Parathyroid adenoma (tissue), 2 donors: ENCODE measurements around the gene TNPO2.

Experiments
- H2AFZ ChIP-seq: fragments of 300-600 bp; sonication (generic); one replicate; pipeline ENCODE4 v1.7.0; 2017; ENCODE audit warnings: antibody characterized with exemption, mild to moderate bottlenecking
- H3K27ac ChIP-seq: fragments of 300-600 bp; sonication (generic); one replicate; pipeline ENCODE4 v1.7.0; 2017
- H3K27me3 ChIP-seq: fragments of 300-600 bp; sonication (generic); one replicate; pipeline ENCODE4 v1.7.0; 2017; ENCODE audit warnings: low read length; ENCODE audit not compliant: control insufficient read depth, insufficient read depth
- H3K36me3 ChIP-seq: fragments of 300-600 bp; sonication (generic); one replicate; pipeline ENCODE4 v1.7.0; 2017; ENCODE audit warnings: low read length; ENCODE audit not compliant: control insufficient read depth, insufficient read depth
- H3K4me1 ChIP-seq: fragments of 300-600 bp; sonication (generic); one replicate; pipeline ENCODE4 v1.7.0; 2017; ENCODE audit warnings: control low read depth
- H3K4me2 ChIP-seq: fragments of 300-600 bp; sonication (generic); one replicate; pipeline ENCODE4 v1.7.0; 2017; ENCODE audit warnings: low read length
- H3K4me3 ChIP-seq: fragments of 300-600 bp; sonication (generic); one replicate; pipeline ENCODE4 v1.7.0; 2017; ENCODE audit warnings: low read depth, low read length
- H3K79me2 ChIP-seq: fragments of 300-600 bp; sonication (generic); one replicate; pipeline ENCODE4 v1.7.0; 2017; ENCODE audit warnings: control low read depth
- H3K9ac ChIP-seq: fragments of 300-600 bp; sonication (generic); one replicate; pipeline ENCODE4 v1.7.0; 2017; ENCODE audit warnings: mild to moderate bottlenecking
- H3K9me3 ChIP-seq: fragments of 300-600 bp; sonication (generic); one replicate; pipeline ENCODE4 v1.7.0; 2017; ENCODE audit warnings: low read length; ENCODE audit not compliant: control insufficient read depth
- TF ChIP-seq, protein P1 (sequence below): fragments of 300-600 bp; sonication (generic); IDR thresholded peaks from one replicate; pipeline ENCODE4 v1.7.0; 2017; ENCODE audit warnings: antibody characterized with exemption, mild to moderate bottlenecking
- donor health status: primary hyperparathyroidism.

Gene TNPO2

DNA sequence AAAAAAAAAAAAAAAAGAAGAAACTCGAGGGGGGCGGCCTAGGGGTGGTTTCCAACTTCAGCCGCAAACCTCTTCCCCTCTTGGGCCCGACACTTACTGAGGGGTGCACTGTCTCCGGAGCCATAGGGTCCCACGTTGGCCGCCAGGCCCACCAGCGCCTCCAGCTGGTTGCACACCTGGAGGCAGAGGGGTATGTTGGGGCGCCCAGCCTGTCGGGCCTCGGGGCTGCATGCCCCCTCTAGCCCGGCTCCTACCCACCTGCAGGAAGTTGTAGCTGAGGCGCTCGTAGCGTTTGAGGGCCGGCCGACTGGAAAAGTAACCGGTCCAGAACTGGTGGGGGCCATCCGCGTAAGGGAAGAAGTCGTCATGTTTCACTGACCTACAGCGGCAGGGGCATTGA is 65.8 kb downstream of the TNPO2 start:
- Histone ChIP-seq H3K9me3 (no peaks in the 10 kb centered on the region), H3K79me2 (no peaks in the 10 kb centered on the region), H3K9ac (no peak overlapping the region), H3K4me1 (no peaks in the 10 kb centered on the region), H3K4me3 (no peak overlapping the region), H2AFZ (no peak overlapping the region), H3K4me2 (no peak overlapping the region), H3K36me3 (no peaks in the 10 kb centered on the region), H3K27ac (no peak overlapping the region), H3K27me3 (no peaks in the 10 kb centered on the region)
- TF ChIP-seq, protein P1, sequence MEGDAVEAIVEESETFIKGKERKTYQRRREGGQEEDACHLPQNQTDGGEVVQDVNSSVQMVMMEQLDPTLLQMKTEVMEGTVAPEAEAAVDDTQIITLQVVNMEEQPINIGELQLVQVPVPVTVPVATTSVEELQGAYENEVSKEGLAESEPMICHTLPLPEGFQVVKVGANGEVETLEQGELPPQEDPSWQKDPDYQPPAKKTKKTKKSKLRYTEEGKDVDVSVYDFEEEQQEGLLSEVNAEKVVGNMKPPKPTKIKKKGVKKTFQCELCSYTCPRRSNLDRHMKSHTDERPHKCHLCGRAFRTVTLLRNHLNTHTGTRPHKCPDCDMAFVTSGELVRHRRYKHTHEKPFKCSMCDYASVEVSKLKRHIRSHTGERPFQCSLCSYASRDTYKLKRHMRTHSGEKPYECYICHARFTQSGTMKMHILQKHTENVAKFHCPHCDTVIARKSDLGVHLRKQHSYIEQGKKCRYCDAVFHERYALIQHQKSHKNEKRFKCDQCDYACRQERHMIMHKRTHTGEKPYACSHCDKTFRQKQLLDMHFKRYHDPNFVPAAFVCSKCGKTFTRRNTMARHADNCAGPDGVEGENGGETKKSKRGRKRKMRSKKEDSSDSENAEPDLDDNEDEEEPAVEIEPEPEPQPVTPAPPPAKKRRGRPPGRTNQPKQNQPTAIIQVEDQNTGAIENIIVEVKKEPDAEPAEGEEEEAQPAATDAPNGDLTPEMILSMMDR, result no peak

DNA sequence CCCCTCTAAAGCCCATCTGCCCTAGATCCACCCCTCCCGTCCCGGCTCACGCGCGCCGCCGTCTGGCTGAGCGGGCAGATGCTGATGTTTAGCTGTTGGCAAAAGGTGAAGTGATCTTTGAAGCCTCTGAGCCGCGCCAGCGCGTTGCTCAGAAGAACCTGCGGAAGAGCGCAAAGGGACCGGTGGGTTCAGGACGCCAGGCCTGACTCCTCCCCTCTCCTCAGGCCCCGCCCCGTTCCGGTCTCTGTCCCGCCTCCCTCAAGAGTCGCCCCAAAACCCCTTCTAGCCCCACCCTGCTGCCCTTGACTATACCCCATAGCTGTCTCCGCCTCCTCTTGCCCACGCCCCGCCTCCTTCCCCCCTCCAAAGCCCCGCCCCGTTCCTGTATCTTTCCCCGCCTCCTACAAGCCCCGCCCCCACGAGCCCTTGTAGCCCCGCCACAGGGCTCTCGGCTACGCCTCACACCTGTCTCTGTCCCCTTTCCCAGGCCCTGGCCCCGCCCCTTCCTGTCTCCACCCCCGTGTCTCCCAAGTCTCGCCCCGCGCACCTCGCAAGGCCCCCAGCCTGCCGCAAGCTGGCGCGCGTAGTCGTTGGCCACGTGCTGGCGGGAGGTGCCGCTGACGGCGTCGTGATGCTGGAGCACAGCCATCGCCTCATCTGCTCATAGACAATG is 66.7 kb downstream of the TNPO2 start:
- H3K27ac ChIP-seq, result no peak overlapping the region
- H3K27me3 ChIP-seq, result no peaks in the 10 kb centered on the region
- no peaks in the 10 kb centered on the region for H3K79me2 ChIP-seq
- no peaks in the 10 kb centered on the region for H3K9me3 ChIP-seq
- H3K4me2 ChIP-seq, result no peak overlapping the region
- no peaks in the 10 kb centered on the region for H3K36me3 ChIP-seq
- H3K4me3 ChIP-seq, result no peak overlapping the region
- no peak overlapping the region for H2AFZ ChIP-seq
- TF ChIP-seq, protein P1, result no peak
- H3K4me1 ChIP-seq, result no peaks in the 10 kb centered on the region
- no peak overlapping the region for H3K9ac ChIP-seq

DNA sequence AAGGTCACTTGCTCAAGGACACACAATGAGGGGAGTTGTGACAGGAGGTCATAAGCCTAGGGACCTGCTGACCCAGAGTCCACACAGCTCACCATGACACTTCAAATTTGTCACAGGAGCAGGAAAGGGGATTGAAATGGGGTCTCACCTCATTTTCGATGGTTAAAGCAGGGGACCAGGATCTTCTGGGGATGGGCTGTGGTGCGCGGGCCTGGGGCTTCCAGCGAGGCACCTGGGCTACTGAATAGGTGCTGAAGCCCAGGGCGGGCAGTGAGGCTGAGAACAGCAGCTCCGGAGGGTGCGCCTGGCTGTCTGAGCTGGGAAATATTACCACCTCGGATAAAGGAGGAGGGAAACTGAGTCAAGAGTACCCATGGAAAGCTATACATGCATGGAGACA is 68.2 kb downstream of the TNPO2 start:
- Histone ChIP-seq H3K36me3 (no peaks in the 10 kb centered on the region), H3K79me2 (no peaks in the 10 kb centered on the region), H3K9ac (no peak overlapping the region), H3K4me3 (no peak overlapping the region), H3K4me1 (no peaks in the 10 kb centered on the region), H3K27ac (no peak overlapping the region), H2AFZ (no peak overlapping the region), H3K4me2 (no peak overlapping the region), H3K9me3 (no peaks in the 10 kb centered on the region), H3K27me3 (no peaks in the 10 kb centered on the region)
- TF ChIP-seq, protein P1, result no peak

DNA sequence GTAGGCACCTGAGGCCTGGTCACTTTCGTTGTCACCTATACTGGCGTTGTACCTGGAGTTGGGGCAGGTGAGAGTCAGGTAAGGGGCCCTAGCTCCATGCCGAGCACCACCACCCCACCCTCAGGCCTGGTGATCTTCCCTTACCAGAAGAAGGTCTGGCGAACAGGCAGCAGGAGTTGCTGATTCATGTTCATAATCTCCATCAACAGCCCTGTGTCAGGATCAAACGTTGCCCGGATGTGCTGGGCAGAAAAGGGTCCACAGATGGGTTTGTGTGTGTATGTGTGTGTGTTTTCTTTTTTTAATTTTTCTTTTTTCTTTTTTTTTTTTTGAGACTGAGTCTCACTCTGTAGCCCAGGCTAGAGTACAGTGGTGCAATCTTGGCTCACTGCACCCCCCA is 71.5 kb downstream of the TNPO2 start:
- H3K9ac ChIP-seq, result no peak overlapping the region
- no peaks in the 10 kb centered on the region for H3K79me2 ChIP-seq
- no peaks in the 10 kb centered on the region for H3K9me3 ChIP-seq
- TF ChIP-seq, protein P1, result no peak
- H2AFZ ChIP-seq, result no peak overlapping the region
- H3K27ac ChIP-seq, result no peak overlapping the region
- H3K4me1 ChIP-seq, result peaks cover 6% of the 10 kb centered on the region
- H3K27me3 ChIP-seq, result no peaks in the 10 kb centered on the region
- H3K36me3 ChIP-seq, result no peaks in the 10 kb centered on the region
- H3K4me3 ChIP-seq, result no peak overlapping the region
- H3K4me2 ChIP-seq, result no peak overlapping the region

DNA sequence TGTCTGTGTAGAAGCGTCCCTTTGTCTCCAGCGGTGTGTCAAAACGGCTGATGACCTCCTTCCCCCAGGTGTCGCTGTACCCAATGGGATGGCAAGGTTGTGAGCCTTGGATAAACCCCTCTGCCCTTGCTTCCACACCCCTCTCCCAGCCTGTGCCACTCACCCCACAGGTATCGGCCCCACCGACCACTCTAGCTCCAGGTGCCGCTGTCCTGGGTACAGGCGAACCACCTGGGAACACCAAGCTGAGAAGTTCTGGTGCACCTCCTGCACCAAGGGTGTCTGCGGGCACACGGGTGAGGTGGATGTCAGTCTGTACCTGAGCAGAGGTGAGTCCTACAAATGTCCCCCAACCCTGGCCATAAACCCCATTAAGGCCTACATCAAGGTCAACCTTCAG is 73.8 kb downstream of the TNPO2 start:
- Histone ChIP-seq H3K27ac (no peak overlapping the region), H2AFZ (no peak overlapping the region), H3K9me3 (no peaks in the 10 kb centered on the region), H3K27me3 (no peaks in the 10 kb centered on the region), H3K4me3 (no peak overlapping the region), H3K79me2 (no peaks in the 10 kb centered on the region), H3K36me3 (no peaks in the 10 kb centered on the region), H3K4me2 (no peak overlapping the region), H3K9ac (no peak overlapping the region), H3K4me1 (peaks cover 6% of the 10 kb centered on the region)
- TF ChIP-seq, protein P1, result no peak
